Ishikawa (cell line): ENCODE results near the gene ERBB4.

Source experiments
- CEBPB ChIP-seq: IDR thresholded peaks from 2 replicates; pipeline ENCODE4 v1.6.1; 2012
- EP300 ChIP-seq: IDR thresholded peaks from 2 replicates; pipeline ENCODE4 v1.6.1; 2012; ENCODE audit warnings: borderline replicate concordance

DNA sequence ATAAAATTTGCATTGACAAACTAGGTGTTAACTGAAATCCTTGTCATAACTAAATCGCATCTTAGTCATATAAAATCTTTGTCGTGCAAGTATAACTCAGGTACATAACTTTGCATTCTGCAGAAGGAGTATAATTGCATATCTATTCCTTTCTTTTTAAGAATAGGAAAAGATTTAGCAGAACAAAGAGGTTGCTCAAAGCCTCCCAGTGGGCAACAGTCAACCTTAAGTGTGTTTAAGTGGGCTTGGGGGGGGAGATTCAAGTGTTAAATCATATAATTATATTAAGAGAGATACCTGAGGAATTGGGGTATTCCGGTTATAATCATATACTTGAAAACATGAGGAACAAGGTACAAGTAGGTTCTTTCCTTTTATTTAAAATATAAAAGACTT is 1068.9 kb downstream of the ERBB4 start:
- TF ChIP-seq CEBPB (no peak), EP300 (no peak)
